AG04449 (cell line): Measurements from ENCODE around the gene PLCB3.
"Not testable (repeated sequence)": the region's sequence is repeated elsewhere in the genome, so short reads cannot be mapped to it uniquely, and the experiment has no call there.

Source experiments
- CTCF ChIA-PET: fragments of 350-600 bp; formaldehyde crosslinking; extraction: SDS; loops from one replicate; lab custom pipeline; 2021; ENCODE audit warnings: antibody characterized with exemption; lab: Yijun Ruan, JAX
- POLR2A ChIA-PET: fragments of 400-600, 350-600 bp; formaldehyde crosslinking; extraction: SDS; loops from one replicate; lab custom pipeline; 2020; ENCODE audit warnings: antibody characterized with exemption, inconsistent platforms; lab: Yijun Ruan, JAX
- DNase-seq: peaks from one replicate; pipeline ENCODE4 v3.0.0-alpha.2; 2010; ENCODE audit warnings: low read depth, low spot score
- H3K4me3 ChIP-seq: 2 replicates; pipeline ENCODE4 v1.5.1; 2011; ENCODE audit warnings: low read depth, mild to moderate bottlenecking, control low read depth, low read length
- CTCF ChIP-seq: IDR thresholded peaks from one replicate; pipeline ENCODE4 v1.5.1; 2011; ENCODE audit warnings: mild to moderate bottlenecking, moderate library complexity, low read length, control low read depth, inconsistent platforms; ENCODE audit not compliant: insufficient read depth; ENCODE audit errors: missing control alignments

PLCB3 gene

GRCh38 chr11:64314146-64314804 is 62.9 kb downstream of the PLCB3 start:
- TF ChIP-seq CTCF: no peak
- CTCF ChIA-PET: interaction anchor here (1.8 to 10.4 kb wide), 2 partner anchors 10 to 41 kb away, joined by 8 to 111 read pairs; partner anchors contain the start of genes CATSPERZ and ESRRA
- POLR2A ChIA-PET: interaction anchor here (0.8 kb wide), 1 partner anchor 68 kb away, joined by 3 read pairs; no protein-coding TSS in a partner anchor
- no peak overlapping the region for H3K4me3 ChIP-seq
- no peak for DNase-seq

- POLR2A ChIA-PET: interaction anchor here (0.8 kb wide), 1 partner anchor 69 kb away, joined by 3 read pairs; no protein-coding TSS in a partner anchor
- TF ChIP-seq CTCF: no peak
- DNase-seq: no peak
- no peak overlapping the region for H3K4me3 ChIP-seq
- CTCF ChIA-PET: interaction anchor here (4.2 to 10.4 kb wide), 2 partner anchors 11 to 39 kb away, joined by 48 to 111 read pairs; partner anchors contain the start of genes CATSPERZ and ESRRA
Measured at GRCh38 chr11:64314805-64315561, 63.7 kb downstream of the PLCB3 start.

GRCh38 chr11:64315667-64316526 is 64.6 kb downstream of the PLCB3 start:
- CTCF ChIA-PET: interaction anchor here (2.0 to 10.4 kb wide), 4 partner anchors 12 to 38 kb away, joined by 14 to 111 read pairs (median 34); partner anchors contain the start of genes CATSPERZ and ESRRA
- DNase-seq, POLR2A ChIA-PET: not testable (repeated sequence)
- H3K4me3 ChIP-seq: peak overlapping the region; percentile 96

- no peak for TF ChIP-seq CTCF
- ChIA-PET CTCF (interaction anchor here (0.9 to 10.4 kb wide), 8 partner anchors 12 to 168 kb away, joined by 3 to 111 read pairs (median 11); partner anchors contain the start of genes CATSPERZ and ESRRA), POLR2A (interaction anchor here (0.9 to 1.6 kb wide), 7 partner anchors 11 to 109 kb away, joined by 3 to 12 read pairs (median 4); partner anchors contain the start of genes ESRRA and PPP1R14B)
- DNase-seq: no peak
- H3K4me3 ChIP-seq: peak overlapping the region; percentile 96
Measured at GRCh38 chr11:64316672-64317324, 65.5 kb downstream of the PLCB3 start.

- CTCF ChIA-PET: interaction anchor here (0.6 to 10.4 kb wide), 16 partner anchors 8 to 317 kb away, joined by 3 to 111 read pairs (median 4); partner anchors contain the start of genes CATSPERZ, ESRRA and RPS6KA4
- no peak for TF ChIP-seq CTCF
- POLR2A ChIA-PET: interaction anchor here (0.6 to 1.6 kb wide), 19 partner anchors 9 to 1501 kb away, joined by 3 to 14 read pairs (median 4); partner anchors contain the start of genes ESRRA, GPR137, PPP1R14B and STIP1
- peak; percentile 90 for DNase-seq
- peak within 1 kb of the TSS; percentile 96 for H3K4me3 ChIP-seq
Measured at GRCh38 chr11:64317325-64317960, 66.1 kb downstream of the PLCB3 start, which contains the start of gene TRMT112. Gene TRMT112 (minus strand): TSS chr11:64317559. CDS start chr11:64317526, 33 bp downstream.
